GM12875 (cell line): ENCODE data around the gene LDLRAD2.
"Not testable (repeated sequence)": the region's sequence is repeated elsewhere in the genome, so short reads cannot be mapped to it uniquely, and the experiment has no call there.

ENCODE experiments used
- H3K4me3 ChIP-seq: one replicate; pipeline ENCODE4 v1.5.1; 2011; ENCODE audit warnings: low read depth, low read length, control low read depth
- CTCF ChIP-seq: IDR thresholded peaks from 2 replicates; pipeline ENCODE4 v1.5.1; 2011; ENCODE audit warnings: low read depth, mild to moderate bottlenecking, control low read depth, inconsistent platforms, low read length, moderate library complexity, borderline replicate concordance; ENCODE audit not compliant: insufficient read depth

The LDLRAD2 gene

GRCh38 chr1:21811875-21812305, at the start of gene LDLRAD2:
LDLRAD2 (plus strand) TSS chr1:21812265; CDS start chr1:21812452, 187 bp downstream.
- no peak within 1 kb of the TSS for H3K4me3 ChIP-seq
- no peak for TF ChIP-seq CTCF

GRCh38 chr1:21763236-21763635, 48.8 kb upstream of the LDLRAD2 start:
- H3K4me3 ChIP-seq, result no peak overlapping the region
- TF ChIP-seq CTCF, result no peak

GRCh38 chr1:21763694-21764419, 48.2 kb upstream of the LDLRAD2 start:
- H3K4me3 ChIP-seq, result no peak overlapping the region
- no peak for TF ChIP-seq CTCF

GRCh38 chr1:21764615-21765423, 47.2 kb upstream of the LDLRAD2 start:
- H3K4me3 ChIP-seq, result no peak overlapping the region

GRCh38 chr1:21766210-21766609, 45.9 kb upstream of the LDLRAD2 start:
- H3K4me3 ChIP-seq, result no peak overlapping the region
- TF ChIP-seq CTCF, result no peak

More at GRCh38 chr1:21764615-21765423, 47.2 kb upstream of the LDLRAD2 start:
- TF ChIP-seq CTCF, result no peak

- H3K4me3 ChIP-seq, result not testable (repeated sequence)
Observed at GRCh38 chr1:21767106-21767505, 45.0 kb upstream of the LDLRAD2 start.

GRCh38 chr1:21770201-21770600, 41.9 kb upstream of the LDLRAD2 start:
- no peak overlapping the region for H3K4me3 ChIP-seq
- TF ChIP-seq CTCF, result no peak

- not testable (repeated sequence) for H3K4me3 ChIP-seq
Observed at GRCh38 chr1:21770602-21771001, 41.5 kb upstream of the LDLRAD2 start.

- H3K4me3 ChIP-seq, result not testable (repeated sequence)
Observed at GRCh38 chr1:21771672-21772071, 40.4 kb upstream of the LDLRAD2 start.
